Fibroblast of gingiva (primary cell): ENCODE data around the gene BCL2L12.

Experiments
- DNase-seq: peaks from one replicate; pipeline ENCODE4 v3.0.0-alpha.2; 2011; ENCODE audit warnings: low read depth

BCL2L12 gene

DNA sequence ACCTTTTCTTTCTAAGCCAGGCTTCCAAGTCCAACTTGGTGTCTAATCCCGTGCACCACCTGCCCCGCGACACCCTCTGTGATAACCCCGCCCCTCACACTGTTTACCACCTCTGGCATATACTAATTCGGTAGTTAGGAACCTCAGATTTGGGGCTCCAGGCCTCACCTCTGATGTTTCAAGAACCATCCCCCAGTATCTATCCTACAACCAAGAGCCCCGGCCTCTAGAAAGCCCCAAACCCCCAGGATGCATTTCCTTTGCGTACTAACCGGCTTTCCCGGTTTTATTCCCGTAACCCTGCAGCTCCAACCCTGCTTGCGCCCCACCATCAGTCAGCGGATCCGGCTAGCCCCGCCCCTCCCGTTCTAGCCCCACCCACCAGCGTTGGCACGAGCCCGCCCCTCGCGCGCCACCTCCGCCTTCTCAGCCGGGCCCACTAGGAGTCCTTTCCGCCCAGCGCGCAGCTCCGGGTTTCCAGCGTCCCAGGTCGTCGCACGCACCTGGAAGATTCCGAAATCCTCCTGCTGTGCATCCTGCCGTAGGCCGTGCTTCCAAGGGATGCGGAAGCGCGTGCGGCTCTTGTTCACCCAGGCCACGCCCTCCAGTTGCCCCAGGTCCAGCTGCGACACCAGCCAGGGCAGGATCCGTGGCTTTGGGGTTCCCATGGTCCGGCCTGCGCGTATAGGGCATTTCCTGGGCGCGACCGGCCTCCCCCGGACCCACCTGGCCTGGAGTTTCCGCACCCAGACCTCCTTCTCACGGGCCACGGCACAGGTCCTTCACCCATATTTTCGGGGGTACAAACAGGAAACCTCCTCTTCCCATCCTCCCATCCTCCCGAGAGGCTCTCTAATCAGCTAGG is 1.3 kb upstream of the BCL2L12 start:
- peak; percentile 75 for DNase-seq

DNA sequence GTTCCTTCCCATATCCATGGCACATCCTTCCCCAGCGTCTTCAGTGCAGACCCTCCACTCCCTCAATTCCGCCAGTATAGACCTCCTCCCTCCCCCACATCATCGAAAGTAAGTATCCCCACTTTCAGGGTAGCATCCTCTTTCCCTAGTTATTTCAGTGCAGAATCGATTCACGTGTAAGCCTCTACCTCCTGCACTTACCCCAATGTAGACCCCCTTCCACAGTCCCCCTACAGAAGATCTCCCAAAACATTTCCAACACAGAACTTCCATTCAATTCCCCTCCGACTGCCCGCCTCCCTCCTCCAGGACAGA is 740 bp upstream of the BCL2L12 start:
- DNase-seq, result no peak

DNA sequence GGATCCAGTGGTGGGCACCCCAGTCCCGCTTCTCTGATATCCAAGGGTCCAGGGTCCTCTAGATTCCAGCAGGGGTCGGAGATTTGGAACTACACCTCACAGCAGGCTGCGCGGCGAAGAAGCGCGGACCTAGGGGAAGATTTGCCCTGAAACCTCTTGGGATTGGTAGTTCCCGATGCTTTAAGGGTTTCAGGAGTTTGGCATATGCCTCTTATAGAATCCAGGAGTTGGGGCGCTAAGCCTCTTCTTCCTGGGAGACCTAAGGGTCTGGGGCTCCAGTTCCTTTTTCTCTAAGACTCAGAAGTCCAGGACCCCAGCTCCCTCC is 349 bp downstream of the BCL2L12 start:
- no peak for DNase-seq

GRCh38 chr19:49667473-49667872 is 1.7 kb downstream of the BCL2L12 start:
- no peak for DNase-seq

GRCh38 chr19:49669516-49669915 is 3.8 kb downstream of the BCL2L12 start:
- no peak for DNase-seq

DNA sequence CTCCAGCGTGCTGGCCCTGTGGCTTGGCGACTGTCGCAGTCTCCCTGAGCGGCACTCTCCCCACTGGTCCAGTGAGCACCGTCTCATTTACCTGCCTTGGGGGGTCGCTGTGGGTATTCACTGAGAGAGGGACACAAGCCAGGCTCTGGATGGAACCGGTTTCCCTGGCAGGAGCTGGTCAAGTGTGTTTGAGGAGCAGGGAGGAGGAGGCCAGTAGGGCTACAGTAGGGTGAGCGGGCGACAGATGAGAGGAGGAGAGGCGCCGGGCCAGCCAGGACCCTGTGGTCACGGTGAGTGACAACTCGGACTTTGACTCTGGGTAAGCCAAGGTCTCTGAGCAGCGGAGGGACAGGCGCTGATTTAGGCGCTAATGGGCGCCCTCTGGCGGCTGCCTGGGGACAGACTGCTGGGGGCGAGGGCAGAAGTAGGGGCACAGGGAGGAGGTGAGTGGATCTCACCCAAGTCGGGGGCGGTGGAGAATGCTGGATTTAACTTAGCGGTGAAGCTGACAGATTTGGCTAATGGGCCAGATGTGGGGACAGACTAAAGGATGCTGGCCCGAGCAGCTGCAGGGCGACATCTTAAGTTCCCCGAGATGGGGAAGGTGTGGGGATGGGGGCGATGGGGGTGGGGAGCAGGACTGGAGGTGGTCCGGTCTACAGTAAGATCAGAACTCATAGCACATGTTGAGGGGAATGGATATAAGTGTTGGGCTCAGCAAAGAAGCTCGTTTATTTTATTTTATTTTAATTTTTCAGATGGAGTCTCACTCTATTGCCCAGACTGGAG is 6.6 kb downstream of the BCL2L12 start:
- peak; percentile 45 for DNase-seq

- peak; percentile 93 for DNase-seq
These were observed 10.5 kb downstream of the BCL2L12 start for GRCh38 chr19:49676136-49676783.

GRCh38 chr19:49676784-49677230 is 11.1 kb downstream of the BCL2L12 start:
- peak; percentile 100 for DNase-seq

- DNase-seq, result no peak
These were observed 11.6 kb downstream of the BCL2L12 start, which contains the start of gene PRMT1 for GRCh38 chr19:49677231-49677900. Gene PRMT1, plus strand, starts transcription at chr19:49677271. Its CDS starts 10 bp downstream, at chr19:49677281.

DNA sequence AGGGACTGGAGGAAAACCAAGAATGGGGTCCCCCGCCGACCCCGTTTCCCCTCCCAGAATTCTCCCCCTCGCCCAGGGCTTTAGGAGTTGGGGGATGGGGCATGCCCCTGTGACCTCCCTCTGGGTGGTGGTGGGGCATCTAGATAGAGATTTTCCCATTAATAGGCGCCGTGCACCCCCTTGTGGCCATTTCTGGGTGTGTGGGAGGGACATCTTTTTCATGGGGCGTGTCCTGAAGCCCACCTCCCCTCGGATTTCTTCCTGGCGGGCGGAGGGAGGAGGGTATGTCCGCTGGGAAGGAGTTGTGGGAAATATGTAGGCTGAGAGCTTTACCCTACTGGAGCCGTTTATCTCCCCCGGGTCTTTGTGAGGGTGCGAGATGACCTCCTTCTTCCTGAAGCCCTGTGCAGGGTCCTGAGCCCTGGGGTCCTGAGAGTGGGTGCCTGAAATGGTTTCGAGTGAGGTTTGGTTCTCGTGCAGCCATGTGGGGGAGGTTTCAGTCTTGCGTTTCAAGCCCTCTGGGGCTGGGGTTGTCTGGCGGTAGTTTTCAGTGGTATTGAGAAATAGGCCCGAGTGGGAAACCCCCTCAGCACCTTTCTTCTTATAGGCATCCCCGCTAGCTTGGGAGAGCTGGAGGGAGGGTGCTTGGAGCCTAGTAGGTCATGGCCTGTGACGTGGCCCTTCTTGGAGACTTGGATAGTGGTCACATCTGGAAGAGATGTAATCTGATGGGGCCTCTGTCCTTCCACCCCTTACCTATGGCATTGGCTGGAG is 12.4 kb downstream of the BCL2L12 start:
- DNase-seq, result peak; percentile 32

DNA sequence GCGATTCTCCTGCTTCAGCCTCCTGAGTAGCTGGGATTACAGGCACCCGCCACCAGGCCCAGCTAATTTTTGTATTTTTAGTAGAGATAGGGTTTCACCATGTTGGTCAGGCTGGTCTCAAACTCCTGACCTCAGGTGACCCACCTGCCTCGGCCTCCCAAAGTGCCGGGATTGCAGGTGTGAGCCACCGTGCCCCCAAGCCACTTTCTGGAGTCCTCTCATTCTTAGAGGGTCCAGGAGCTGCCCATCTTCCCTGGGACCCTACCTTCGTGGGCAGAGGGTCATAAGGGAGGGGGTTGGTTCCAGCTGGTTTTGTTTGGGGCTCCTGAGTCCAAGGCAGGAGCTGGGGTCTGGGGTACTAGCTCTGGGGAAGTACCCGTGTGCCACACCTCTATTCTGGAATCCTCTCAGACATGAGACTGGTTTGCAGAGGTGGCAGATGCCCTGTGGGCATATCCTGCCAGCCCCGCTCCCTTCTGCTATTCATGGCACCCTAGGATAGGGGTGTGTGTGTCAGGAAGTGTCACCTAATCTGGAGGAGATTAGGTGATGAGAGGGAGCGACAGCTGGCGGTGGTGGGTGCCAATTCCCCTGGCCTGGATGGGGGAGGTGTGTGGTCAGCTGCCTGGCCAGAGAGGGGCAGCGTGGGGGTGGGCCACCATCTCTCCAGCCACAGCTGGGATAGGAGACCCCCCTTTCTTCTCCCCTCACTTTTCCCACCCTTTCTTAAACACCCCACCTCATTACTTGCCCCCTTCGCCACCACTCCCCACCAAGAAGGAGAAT is 13.4 kb downstream of the BCL2L12 start:
- DNase-seq, result no peak

DNA sequence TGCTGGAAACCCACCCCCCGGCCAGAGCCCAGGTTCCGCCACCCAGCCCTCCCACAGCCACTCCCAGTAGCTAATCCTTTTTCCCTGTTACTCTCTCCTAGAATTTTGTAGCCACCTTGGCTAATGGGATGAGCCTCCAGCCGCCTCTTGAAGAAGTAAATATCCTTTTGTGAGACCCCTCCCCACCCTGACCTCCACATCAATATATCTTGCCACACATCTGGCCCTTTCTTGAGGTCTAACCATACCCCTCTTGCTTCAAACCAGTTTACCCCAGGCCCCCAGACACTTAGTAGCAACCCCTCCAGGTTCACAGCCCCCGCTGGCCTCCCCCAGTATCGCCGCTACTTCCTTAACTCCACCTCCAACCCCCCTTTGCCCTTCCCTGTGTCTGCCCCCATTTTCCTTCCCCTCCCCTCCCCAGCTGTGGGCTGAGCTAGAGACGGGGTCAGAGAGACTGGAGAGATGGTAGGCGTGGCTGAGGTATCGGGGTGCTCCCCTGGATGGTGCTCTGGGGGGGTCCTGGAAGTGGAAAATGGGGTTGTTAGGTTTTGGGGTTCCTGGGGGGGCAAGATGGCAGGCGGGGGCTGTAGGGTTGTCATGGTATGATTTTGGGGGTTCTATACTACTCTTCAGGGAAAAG is 14.2 kb downstream of the BCL2L12 start:
- no peak for DNase-seq

GRCh38 chr19:49680421-49681351 is 15.0 kb downstream of the BCL2L12 start:
- DNase-seq, result peak; percentile 74

- DNase-seq, result no peak
These were observed 16.1 kb downstream of the BCL2L12 start for GRCh38 chr19:49681830-49682229.

- peak; percentile 38 for DNase-seq
These were observed 16.5 kb downstream of the BCL2L12 start for GRCh38 chr19:49682274-49682673.

- no peak for DNase-seq
These were observed 18.1 kb downstream of the BCL2L12 start for GRCh38 chr19:49683814-49684250.

DNA sequence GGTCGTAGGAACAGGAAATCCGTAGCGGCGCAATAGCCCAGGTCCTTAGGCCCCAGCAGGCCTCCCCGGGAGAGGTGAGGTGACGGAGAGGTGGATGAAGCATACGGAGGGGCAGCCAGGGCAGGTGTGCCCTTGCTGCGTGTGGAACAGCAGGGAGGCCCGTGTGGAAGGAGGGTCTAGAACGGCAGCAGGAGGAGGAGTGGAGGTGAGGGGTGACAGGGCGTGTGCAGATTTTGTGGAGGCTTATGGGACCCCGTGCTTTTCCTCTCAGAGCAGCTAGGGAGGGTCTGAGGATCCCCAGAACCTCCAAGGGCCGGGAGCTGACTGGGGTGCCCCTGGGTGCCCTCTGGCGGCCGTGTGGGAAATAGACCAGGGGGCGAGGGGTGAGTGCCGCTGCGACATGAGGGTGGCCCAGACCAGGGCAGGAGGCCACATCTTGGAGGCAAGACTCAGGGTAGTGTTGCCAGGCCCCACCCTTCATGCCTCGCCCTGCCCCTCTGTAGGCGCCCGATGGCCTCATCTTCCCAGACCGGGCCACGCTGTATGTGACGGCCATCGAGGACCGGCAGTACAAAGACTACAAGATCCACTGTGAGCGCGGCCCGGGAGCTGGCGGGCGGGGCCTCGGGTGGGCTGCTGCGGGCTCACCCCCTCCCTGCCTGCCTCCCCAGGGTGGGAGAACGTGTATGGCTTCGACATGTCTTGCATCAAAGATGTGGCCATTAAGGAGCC is 18.7 kb downstream of the BCL2L12 start:
- DNase-seq, result no peak

DNA sequence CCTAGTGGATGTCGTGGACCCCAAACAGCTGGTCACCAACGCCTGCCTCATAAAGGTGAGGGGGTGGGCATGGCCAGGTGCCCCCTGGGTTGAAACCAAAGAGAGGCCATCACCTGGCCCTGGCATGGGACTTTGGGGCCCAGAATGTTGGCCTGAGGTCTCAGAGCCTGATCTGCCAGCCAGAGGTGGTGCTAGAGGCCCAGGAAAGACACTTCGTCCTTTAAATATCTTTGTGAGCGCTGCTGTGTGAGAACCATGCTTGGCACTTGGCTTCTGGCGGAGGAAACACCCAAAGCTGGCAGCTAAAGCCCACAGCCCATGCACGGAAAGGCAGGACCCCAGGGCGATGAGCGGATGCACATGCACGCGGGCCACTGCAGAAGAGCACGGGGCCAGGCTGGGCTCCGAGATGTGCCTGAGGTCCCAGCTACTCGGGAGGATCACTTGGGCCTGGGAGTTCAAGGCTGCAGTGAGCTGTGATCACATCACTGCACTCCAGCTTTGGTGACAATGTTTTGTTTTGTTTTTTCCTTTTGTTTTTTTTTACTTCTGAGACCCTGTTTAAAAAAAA is 19.3 kb downstream of the BCL2L12 start:
- DNase-seq, result no peak
